Measurements from ENCODE around the gene HERC5.

Gene HERC5

GRCh38 chr4:88514557-88515511 is 57.9 kb downstream of the HERC5 start:
- no peak for DNase-seq (ENCODE audit: low read depth in 1 of 2, low spot score in 1 of 2)
- H3K27ac ChIP-seq (replicated peaks) = no peak overlapping the region
- no peak for TF ChIP-seq POLR2AphosphoS5 (IDR thresholded peaks at IDR 0.05; ENCODE audit: low read depth)
- TF ChIP-seq SPI1 (IDR thresholded peaks at IDR 0.05; ENCODE audit: borderline replicate concordance, low read depth) = no peak
- TF ChIP-seq REST (IDR thresholded peaks at IDR 0.05; ENCODE audit: insufficient replicate concordance, low read depth) = no peak
- TF ChIP-seq CTCF (IDR thresholded peaks at IDR 0.05; ENCODE audit: insufficient read depth, low read length) = no peak
- no peak for TF ChIP-seq GABPA (IDR thresholded peaks at IDR 0.05; ENCODE audit: low read depth)
- no peaks in the 10 kb centered on the region for H3K27me3 ChIP-seq (ENCODE audit: insufficient read depth, poor library complexity, severe bottlenecking)
- H3K4me3 ChIP-seq (replicated peaks; ENCODE audit: insufficient read depth, low read length) = no peak overlapping the region

GRCh38 chr4:88516746-88517145 is 59.8 kb downstream of the HERC5 start:
- no peak for TF ChIP-seq GABPA (IDR thresholded peaks at IDR 0.05; ENCODE audit: low read depth)
- no peak for TF ChIP-seq POLR2AphosphoS5 (IDR thresholded peaks at IDR 0.05; ENCODE audit: low read depth)
- no peak for TF ChIP-seq REST (IDR thresholded peaks at IDR 0.05; ENCODE audit: insufficient replicate concordance, low read depth)
- TF ChIP-seq SPI1 (IDR thresholded peaks at IDR 0.05; ENCODE audit: borderline replicate concordance, low read depth) = no peak
- TF ChIP-seq CTCF (IDR thresholded peaks at IDR 0.05; ENCODE audit: insufficient read depth, low read length) = no peak
- Histone ChIP-seq H3K27me3 (ENCODE audit: insufficient read depth, poor library complexity, severe bottlenecking) (no peaks in the 10 kb centered on the region), H3K27ac (replicated peaks) (no peak overlapping the region), H3K4me3 (replicated peaks; ENCODE audit: insufficient read depth, low read length) (no peak overlapping the region)
- DNase-seq (ENCODE audit: low read depth in 1 of 2, low spot score in 1 of 2) = no peak

- Histone ChIP-seq H3K27me3 (ENCODE audit: insufficient read depth, poor library complexity, severe bottlenecking) (no peaks in the 10 kb centered on the region), H3K4me3 (replicated peaks; ENCODE audit: insufficient read depth, low read length) (no peak overlapping the region)
Observed at GRCh38 chr4:88517825-88518224, 60.9 kb downstream of the HERC5 start.

More at GRCh38 chr4:88517825-88518224, 60.9 kb downstream of the HERC5 start:
- TF ChIP-seq POLR2AphosphoS5 (IDR thresholded peaks at IDR 0.05; ENCODE audit: low read depth) (no peak), CTCF (IDR thresholded peaks at IDR 0.05; ENCODE audit: insufficient read depth, low read length) (no peak), REST (IDR thresholded peaks at IDR 0.05; ENCODE audit: insufficient replicate concordance, low read depth) (no peak), SPI1 (IDR thresholded peaks at IDR 0.05; ENCODE audit: borderline replicate concordance, low read depth) (no peak), GABPA (IDR thresholded peaks at IDR 0.05; ENCODE audit: low read depth) (no peak)
- no peak for DNase-seq (ENCODE audit: low read depth in 1 of 2, low spot score in 1 of 2)
- H3K27ac ChIP-seq (replicated peaks) = no peak overlapping the region
